ENCODE results near the gene OTOR.

GRCh38 chr20:16781496-16781895, 33.3 kb downstream of the OTOR start:
- TF ChIP-seq, protein P1, sequence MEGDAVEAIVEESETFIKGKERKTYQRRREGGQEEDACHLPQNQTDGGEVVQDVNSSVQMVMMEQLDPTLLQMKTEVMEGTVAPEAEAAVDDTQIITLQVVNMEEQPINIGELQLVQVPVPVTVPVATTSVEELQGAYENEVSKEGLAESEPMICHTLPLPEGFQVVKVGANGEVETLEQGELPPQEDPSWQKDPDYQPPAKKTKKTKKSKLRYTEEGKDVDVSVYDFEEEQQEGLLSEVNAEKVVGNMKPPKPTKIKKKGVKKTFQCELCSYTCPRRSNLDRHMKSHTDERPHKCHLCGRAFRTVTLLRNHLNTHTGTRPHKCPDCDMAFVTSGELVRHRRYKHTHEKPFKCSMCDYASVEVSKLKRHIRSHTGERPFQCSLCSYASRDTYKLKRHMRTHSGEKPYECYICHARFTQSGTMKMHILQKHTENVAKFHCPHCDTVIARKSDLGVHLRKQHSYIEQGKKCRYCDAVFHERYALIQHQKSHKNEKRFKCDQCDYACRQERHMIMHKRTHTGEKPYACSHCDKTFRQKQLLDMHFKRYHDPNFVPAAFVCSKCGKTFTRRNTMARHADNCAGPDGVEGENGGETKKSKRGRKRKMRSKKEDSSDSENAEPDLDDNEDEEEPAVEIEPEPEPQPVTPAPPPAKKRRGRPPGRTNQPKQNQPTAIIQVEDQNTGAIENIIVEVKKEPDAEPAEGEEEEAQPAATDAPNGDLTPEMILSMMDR (IDR thresholded peaks at IDR 0.05; ENCODE audit: low read length), result no peak
- no peak for TF ChIP-seq EZH2 (optimal IDR thresholded peaks at IDR 0.05; ENCODE audit: low read depth, low read length)

Measured in MM.1S (cell line).